SK-N-SH (cell line): ENCODE results near the gene DEFB125. TPM values are rescaled to one million over a fixed set of nuclear protein-coding genes. Genes with fewer than 3 reads are reported as not detected.

Source experiments
- CTCF ChIA-PET: fragments of 300-600, 350-600 bp; formaldehyde crosslinking; extraction: SDS; loops from one replicate; lab custom pipeline; 2021; lab: Yijun Ruan, JAX
- POLR2A ChIA-PET: fragments of 350-600 bp; sonication (Branson Sonifier 250); formaldehyde crosslinking; extraction: SDS; loops from one replicate; lab custom pipeline; 2020; ENCODE audit warnings: antibody characterized with exemption, inconsistent platforms; lab: Yijun Ruan, JAX
- DNase-seq: peaks from one replicate; pipeline ENCODE4 v3.0.0; 2012
- H2AFZ ChIP-seq: fragments of 200-600 bp; sonication (generic); 2 replicates; pipeline ENCODE4 v1.8.1; 2016; ENCODE audit warnings: antibody characterized with exemption, mild to moderate bottlenecking, low read depth
- H3F3A ChIP-seq: fragments of 200-600 bp; sonication (generic); replicated peaks from 2 replicates; pipeline ENCODE3; 2016; ENCODE audit warnings: antibody characterized with exemption, mild to moderate bottlenecking; ENCODE audit not compliant: insufficient read depth
- H3K27ac ChIP-seq, 2 experiments: fragments of 200-500 bp in 1 of 2; fragments of 200-600 bp in 1 of 2; sonication (Bioruptor generic) in 1 of 2; sonication (generic), shearing (Covaris generic) in 1 of 2; 2 replicates each; pipeline versions ENCODE4 v1.5.1 to v1.6.1; 2014 to 2016; ENCODE audit warnings: low read depth in 2 of 2, inconsistent platforms in 1 of 2, low read length in 1 of 2, mild to moderate bottlenecking in 1 of 2, mixed read lengths in 1 of 2
- H3K27me3 ChIP-seq: fragments of 200-600 bp; sonication (generic), shearing (Covaris generic); 2 replicates; pipeline ENCODE4 v1.6.1; 2016; ENCODE audit warnings: mixed run types; ENCODE audit not compliant: insufficient read depth
- H3K36me3 ChIP-seq, 2 experiments: fragments of 200-500 bp in 1 of 2; fragments of 200-600 bp in 1 of 2; sonication (Bioruptor generic) in 1 of 2; sonication (generic) in 1 of 2; replicated peaks in 1 of 2; 2 replicates each; pipeline versions ENCODE3 to v1.5.1; 2014 to 2016; ENCODE audit warnings: low read length in 1 of 2, mild to moderate bottlenecking in 1 of 2; ENCODE audit not compliant: insufficient read depth in 2 of 2, control insufficient read depth in 1 of 2
- H3K4me1 ChIP-seq, 2 experiments: fragments of 200-500 bp in 1 of 2; fragments of 200-600 bp in 1 of 2; sonication (Bioruptor generic) in 1 of 2; sonication (generic), shearing (Covaris generic) in 1 of 2; 2 replicates each; pipeline versions ENCODE4 v1.5.1 to v1.6.1; 2014 to 2016; ENCODE audit warnings: low read depth in 1 of 2, low read length in 1 of 2, mixed run types in 1 of 2; ENCODE audit not compliant: insufficient read depth in 2 of 2, control insufficient read depth in 1 of 2
- H3K4me2 ChIP-seq: fragments of 200-600 bp; sonication (generic), shearing (Covaris generic); 2 replicates; pipeline ENCODE4 v1.6.1; 2017; ENCODE audit warnings: mixed run types
- H3K4me3 ChIP-seq, 2 experiments: fragments of 200-500 bp in 1 of 2; fragments of 200-600 bp in 1 of 2; sonication (Bioruptor generic) in 1 of 2; sonication (generic), shearing (Covaris generic) in 1 of 2; 2 replicates each; pipeline versions ENCODE4 v1.5.1 to v1.8.1; 2014 to 2016; ENCODE audit warnings: low read depth in 2 of 2, inconsistent platforms in 1 of 2, low read length in 1 of 2, mild to moderate bottlenecking in 1 of 2, mixed read lengths in 1 of 2, moderate library complexity in 1 of 2
- H3K79me2 ChIP-seq: fragments of 200-600 bp; sonication (generic); 2 replicates; pipeline ENCODE4 v1.8.1; 2017; ENCODE audit warnings: mild to moderate bottlenecking; ENCODE audit not compliant: insufficient read depth
- H3K9ac ChIP-seq: fragments of 200-600 bp; sonication (generic); 2 replicates; pipeline ENCODE4 v1.6.1; 2017; ENCODE audit warnings: mixed run types
- H3K9me2 ChIP-seq: fragments of 200-600 bp; sonication (generic); 2 replicates; pipeline ENCODE4 v1.6.1; 2017; ENCODE audit warnings: mixed run types
- H3K9me3 ChIP-seq: fragments of 200-600 bp; sonication (generic); 2 replicates; pipeline ENCODE4 v1.6.1; 2017; ENCODE audit warnings: mixed run types, mild to moderate bottlenecking, moderate library complexity
- H4K20me1 ChIP-seq: fragments of 200-600 bp; sonication (generic); 2 replicates; pipeline ENCODE4 v1.6.1; 2017; ENCODE audit warnings: mild to moderate bottlenecking, mixed run types; ENCODE audit not compliant: insufficient read depth
- CTCF ChIP-seq: fragments of 200-600 bp; sonication (generic); IDR thresholded peaks from 2 replicates; pipeline ENCODE4 v1.6.1; 2017; ENCODE audit warnings: antibody characterized with exemption, mild to moderate bottlenecking, moderate library complexity
- ELF1 ChIP-seq: IDR thresholded peaks from 2 replicates; pipeline ENCODE4 v1.4.0; 2012
- EZH2phosphoT487 ChIP-seq: fragments of 200-600 bp; sonication (generic); IDR thresholded peaks from 2 replicates; pipeline ENCODE4 v1.6.1; 2017; ENCODE audit warnings: low read depth, mixed run types, mild to moderate bottlenecking, antibody characterized with exemption, moderate library complexity, borderline replicate concordance
- FOSL2 ChIP-seq: IDR thresholded peaks from 2 replicates; pipeline ENCODE4 v1.4.0; 2012; ENCODE audit warnings: low read depth, mild to moderate bottlenecking, moderate library complexity, borderline replicate concordance
- GABPA ChIP-seq: IDR thresholded peaks from 2 replicates; pipeline ENCODE4 v1.4.0; 2012; ENCODE audit warnings: low read depth, mild to moderate bottlenecking
- GATA2 ChIP-seq: sonication (generic); formaldehyde crosslinking; IDR thresholded peaks from 2 replicates; pipeline ENCODE4 v1.5.0; 2020; ENCODE audit warnings: mild to moderate bottlenecking, missing genetic modification reagents
- IRF3 ChIP-seq: fragments of 150-350 bp; IDR thresholded peaks from 2 replicates; pipeline ENCODE4 v1.6.1; 2016; ENCODE audit warnings: mild to moderate bottlenecking, low read depth, low read length
- JUND ChIP-seq: IDR thresholded peaks from 2 replicates; pipeline ENCODE4 v1.4.0; 2012
- MAX ChIP-seq: IDR thresholded peaks from 2 replicates; pipeline ENCODE4 v1.4.0; 2012; ENCODE audit warnings: low read depth
- MXI1 ChIP-seq: IDR thresholded peaks from 2 replicates; pipeline ENCODE4 v1.6.1; 2012; ENCODE audit warnings: mild to moderate bottlenecking, low read depth, low read length, improper control_type of control experiment
- RAD21 ChIP-seq: IDR thresholded peaks from 2 replicates; pipeline ENCODE4 v1.6.1; 2012; ENCODE audit warnings: mild to moderate bottlenecking, low read length
- RFX5 ChIP-seq: IDR thresholded peaks from 2 replicates; pipeline ENCODE4 v1.6.1; 2012; ENCODE audit warnings: mild to moderate bottlenecking, improper control_type of control experiment, low read length
- SIN3A ChIP-seq: IDR thresholded peaks from 2 replicates; pipeline ENCODE4 v1.6.1; 2012; ENCODE audit warnings: low read depth, mild to moderate bottlenecking, low read length, moderate library complexity, borderline replicate concordance
- SMC3 ChIP-seq: IDR thresholded peaks from 2 replicates; pipeline ENCODE4 v1.6.1; 2012; ENCODE audit warnings: low read depth, low read length, improper control_type of control experiment
- USF1 ChIP-seq: IDR thresholded peaks from 2 replicates; pipeline ENCODE4 v1.4.0; 2012; ENCODE audit warnings: low read depth, borderline replicate concordance
- USF2 ChIP-seq: fragments of 150-350 bp; IDR thresholded peaks from 2 replicates; pipeline ENCODE4 v1.6.1; 2017; ENCODE audit warnings: antibody characterized with exemption, low read length, low read depth, borderline replicate concordance
- ZBTB33 ChIP-seq: IDR thresholded peaks from 2 replicates; pipeline ENCODE4 v1.4.0; 2012; ENCODE audit warnings: low read depth, borderline replicate concordance
- WGBS: methylation state at CpG from one replicate; pipeline ENCODE4 v1.1.6; 2017; ENCODE audit warnings: low lambda C conversion rate; 5-methylcytosine and 5-hydroxymethylcytosine counted together
- polyA plus RNA-seq, 3 experiments: library from polyadenylated mRNA; depleted of rRNA; stranded (reverse); fragments of >200 nt; gene quantifications; 2 replicates each; pipeline ENCODE4 v1.2.3, GENCODE V29; 2012

DEFB125 gene
- polyA plus RNA-seq, 1 of the 3 experiments (the other 2 are of a cell fraction): not detected

GRCh38 chr20:137668-138490 lies 50.4 kb downstream of the DEFB125 start:
- ChIA-PET CTCF (interaction anchor here (0.5 to 1.6 kb wide), 15 partner anchors 11 to 312 kb away, joined by 3 to 7 read pairs (median 3); no protein-coding TSS in a partner anchor), POLR2A (no interaction called here)
- no peaks in the 10 kb centered on the region for H3K9me2 ChIP-seq
- H3K79me2 ChIP-seq: no peaks in the 10 kb centered on the region
- TF ChIP-seq MAX (no peak), IRF3 (no peak), CTCF (peak; percentile 66), SMC3 (no peak), SIN3A (no peak), FOSL2 (no peak), MXI1 (no peak), USF1 (no peak), RAD21 (peak; percentile 20), USF2 (no peak), RFX5 (no peak), ELF1 (no peak), GATA2 (no peak), JUND (no peak), EZH2phosphoT487 (no peak), GABPA (no peak), ZBTB33 (no peak)
- peak overlapping the region; percentile 4 to 22; a peak in 2 of 4 replicates for H3K4me3 ChIP-seq
- H3K4me2 ChIP-seq: peak overlapping the region; percentile 40; the same call in 1 of the 2 replicates
- H3K9ac ChIP-seq: no peak overlapping the region
- no peaks in the 10 kb centered on the region for H3K9me3 ChIP-seq
- no peaks in the 10 kb centered on the region; a peak in 1 of 4 replicates for H3K4me1 ChIP-seq
- H2AFZ ChIP-seq: peak overlapping the region; percentile 59; the same call in 1 of the 2 replicates
- DNase-seq: peak; percentile 36
- no peaks in the 10 kb centered on the region for H3F3A ChIP-seq
- H3K27ac ChIP-seq: no peak overlapping the region
- 11% methylated on average over 11 of the region's 11 CpGs for WGBS
- no peaks in the 10 kb centered on the region; the same call in 1 of the 2 replicates for H3K27me3 ChIP-seq
- no peaks in the 10 kb centered on the region for H4K20me1 ChIP-seq
- H3K36me3 ChIP-seq: no peaks in the 10 kb centered on the region
